PC-3 (cell line): ENCODE measurements around the gene ZNF214.

Experiments used
- CTCF ChIP-seq: fragments of 300-600 bp; sonication (generic); conservative IDR thresholded peaks from 2 replicates; pipeline ENCODE4 v1.5.1; 2017; ENCODE audit warnings: antibody characterized with exemption, low read depth, mild to moderate bottlenecking, low read length
- EZH2 ChIP-seq: fragments of 300-600 bp; sonication (generic); IDR thresholded peaks from one replicate; pipeline ENCODE4 v1.6.1; 2017; ENCODE audit warnings: antibody characterized with exemption, mild to moderate bottlenecking, low read length; ENCODE audit not compliant: unreplicated experiment
- EZH2phosphoT487 ChIP-seq: fragments of 300-600 bp; sonication (generic); IDR thresholded peaks from 2 replicates; pipeline ENCODE4 v1.6.1; 2018; ENCODE audit warnings: mild to moderate bottlenecking, antibody characterized with exemption, low read length, borderline replicate concordance

GRCh38 chr11:6962673-6963072 lies 57.5 kb downstream of the ZNF214 start:
- TF ChIP-seq CTCF (no peak), EZH2phosphoT487 (no peak), EZH2 (no peak)
